ENCODE measurements around the gene PIK3R6.

Gene PIK3R6

DNA sequence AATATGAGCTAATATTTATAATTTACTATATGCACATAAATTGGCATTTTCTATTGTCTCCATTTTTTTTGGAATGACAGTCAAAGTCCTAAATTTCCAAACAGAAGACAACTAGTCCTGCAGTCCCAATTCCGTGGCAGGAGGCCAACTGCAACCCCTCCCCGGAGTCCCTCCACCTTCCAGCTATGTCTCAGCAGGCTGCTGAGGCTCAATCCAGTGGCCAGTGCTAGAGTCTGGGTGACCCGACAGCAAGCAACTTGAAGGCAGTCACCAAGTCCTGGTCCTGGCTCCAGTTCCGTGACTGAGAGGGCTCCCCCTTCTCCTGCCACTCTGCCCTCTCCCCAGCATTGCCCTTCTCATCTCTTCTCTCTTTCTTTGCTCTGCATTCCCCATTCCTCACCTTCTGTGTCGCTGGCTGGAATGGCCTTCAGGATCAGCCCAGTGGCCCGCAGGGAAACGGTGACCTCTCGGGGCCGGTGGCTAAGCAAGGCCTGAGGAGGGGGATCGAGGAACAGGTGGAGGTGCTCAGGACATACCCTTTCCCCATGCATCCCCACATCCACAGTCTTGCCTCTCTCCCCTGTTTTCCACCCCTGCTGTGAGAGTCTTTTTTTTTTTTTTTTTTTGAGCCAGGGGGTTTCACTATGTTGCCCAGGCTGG, 45.9 kb downstream of the PIK3R6 start:
- no peak for TF ChIP-seq GATA3 (IDR thresholded peaks at IDR 0.05; ENCODE audit: low read depth, low read length)
- TF ChIP-seq GATA2 (IDR thresholded peaks at IDR 0.05; ENCODE audit: low read depth, low read length) = no peak

DNA sequence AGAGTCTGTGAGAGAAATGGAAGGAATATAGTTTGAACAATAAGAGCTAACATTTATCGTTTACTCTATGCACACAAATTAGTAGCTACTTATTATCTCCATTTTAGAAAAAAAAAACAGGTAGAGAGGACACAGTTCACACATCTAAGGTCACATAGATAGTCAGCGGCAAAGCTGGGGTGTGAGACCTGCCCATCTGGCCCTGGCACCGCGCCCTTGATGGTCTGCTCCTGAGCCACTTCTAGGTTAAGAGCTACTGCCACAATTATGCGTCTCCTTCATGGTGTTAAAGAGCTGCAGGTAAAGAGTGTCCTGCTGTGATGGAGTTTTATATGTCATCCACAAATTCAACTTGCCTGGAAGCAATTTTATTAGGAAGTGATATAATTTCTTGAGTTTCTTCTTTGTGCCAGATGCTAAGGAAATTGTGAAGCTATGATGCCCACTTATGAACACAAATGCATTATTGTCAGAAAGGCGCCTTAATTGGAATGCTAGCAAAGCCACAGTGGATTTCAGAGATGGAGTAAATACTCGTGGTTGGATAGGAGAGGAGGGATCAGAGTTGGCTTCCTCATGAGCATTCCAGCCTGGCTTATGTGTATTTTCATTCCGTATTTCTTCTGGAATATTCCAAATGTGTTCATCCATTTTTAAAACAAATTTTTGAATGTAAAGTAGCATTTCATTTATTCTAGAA, 47.0 kb downstream of the PIK3R6 start:
- no peak for TF ChIP-seq GATA3 (IDR thresholded peaks at IDR 0.05; ENCODE audit: low read depth, low read length)
- TF ChIP-seq GATA2 (IDR thresholded peaks at IDR 0.05; ENCODE audit: low read depth, low read length) = no peak

DNA sequence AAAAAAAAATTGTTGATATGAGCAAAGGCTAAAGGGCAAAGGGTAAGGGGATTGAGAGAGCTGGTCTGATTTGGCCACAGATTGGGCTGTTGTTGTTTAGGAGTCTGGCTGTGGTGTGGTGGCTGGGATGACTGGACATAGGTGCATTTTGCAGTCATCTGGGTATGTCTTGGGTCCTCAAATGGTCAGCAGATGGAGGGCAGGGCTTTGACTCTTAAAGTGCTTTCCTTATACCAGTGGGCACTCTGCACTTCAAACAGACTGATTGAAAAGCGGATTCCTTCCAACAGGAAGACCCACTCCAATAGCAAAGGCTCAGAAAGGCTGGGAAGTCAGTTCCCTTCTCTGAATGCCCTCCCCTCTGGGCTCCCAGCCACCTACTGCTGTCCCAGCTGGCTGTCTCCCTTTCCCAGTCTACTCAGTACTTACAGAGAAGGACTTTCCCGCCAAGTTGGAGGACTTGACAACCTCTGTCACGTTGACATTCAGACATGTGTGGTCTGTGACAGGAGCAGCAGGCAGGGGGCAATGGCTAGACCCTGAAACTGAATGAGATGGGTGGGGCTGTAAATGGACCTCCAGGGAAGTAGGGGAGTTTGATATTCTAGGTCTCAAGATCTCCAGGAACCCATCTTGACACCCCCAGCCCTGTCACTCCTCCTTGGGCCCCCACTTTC, 48.7 kb downstream of the PIK3R6 start:
- TF ChIP-seq GATA2 (IDR thresholded peaks at IDR 0.05; ENCODE audit: low read depth, low read length) (no peak), GATA3 (IDR thresholded peaks at IDR 0.05; ENCODE audit: low read depth, low read length) (no peak)

DNA sequence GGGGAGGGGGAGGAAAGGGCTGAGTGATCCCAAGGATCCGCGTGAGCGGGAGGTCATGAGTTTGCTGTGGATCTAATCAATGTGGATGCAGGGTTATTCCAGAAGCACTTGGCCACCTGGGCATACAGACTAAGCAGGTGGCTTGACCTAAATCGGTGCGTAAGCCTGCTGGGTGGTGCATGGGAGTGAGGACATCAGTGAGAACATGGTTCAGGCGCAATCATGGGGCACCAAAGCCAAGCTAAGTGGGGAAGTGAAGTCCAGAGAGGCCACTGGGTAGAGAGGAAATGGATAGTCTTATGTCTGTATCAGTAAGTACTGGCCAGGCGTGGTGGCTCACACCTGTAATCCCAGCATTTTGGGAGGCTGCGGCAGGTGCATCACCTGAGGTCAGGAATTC, 49.4 kb downstream of the PIK3R6 start:
- TF ChIP-seq GATA2 (IDR thresholded peaks at IDR 0.05; ENCODE audit: low read depth, low read length) (no peak), GATA3 (IDR thresholded peaks at IDR 0.05; ENCODE audit: low read depth, low read length) (no peak)

DNA sequence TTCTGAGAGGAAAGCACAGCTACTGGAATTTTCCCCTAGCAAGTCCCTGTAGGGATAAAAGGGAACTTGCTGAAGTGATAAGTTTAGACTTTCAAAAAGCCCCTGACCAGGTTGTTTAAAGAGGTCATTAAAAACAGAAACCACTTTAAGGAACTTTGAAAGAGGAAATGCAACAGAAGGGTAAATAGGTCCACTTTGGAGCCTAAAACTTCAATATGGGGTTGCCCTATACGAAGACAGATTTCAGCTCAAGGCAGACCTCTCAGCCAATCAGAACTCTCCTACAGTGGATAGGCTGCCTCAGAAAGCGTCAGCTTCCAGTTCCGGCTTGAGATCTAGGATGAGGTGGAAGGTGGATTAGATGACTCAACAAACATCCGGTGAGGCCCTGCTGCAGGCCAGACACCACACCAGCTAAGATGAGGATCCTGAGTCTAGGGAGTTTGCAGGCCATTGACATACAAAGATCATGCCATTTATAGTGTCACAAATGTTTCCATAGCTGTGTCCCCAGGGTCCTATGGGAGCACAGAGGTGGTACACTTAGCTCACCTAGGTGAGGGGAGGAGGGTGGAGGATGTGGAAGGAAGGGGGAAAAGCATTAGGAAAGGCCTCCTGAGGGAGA, 60.4 kb downstream of the PIK3R6 start:
- TF ChIP-seq GATA3 (IDR thresholded peaks at IDR 0.05; ENCODE audit: low read depth, low read length) (no peak), GATA2 (IDR thresholded peaks at IDR 0.05; ENCODE audit: low read depth, low read length) (no peak)

DNA sequence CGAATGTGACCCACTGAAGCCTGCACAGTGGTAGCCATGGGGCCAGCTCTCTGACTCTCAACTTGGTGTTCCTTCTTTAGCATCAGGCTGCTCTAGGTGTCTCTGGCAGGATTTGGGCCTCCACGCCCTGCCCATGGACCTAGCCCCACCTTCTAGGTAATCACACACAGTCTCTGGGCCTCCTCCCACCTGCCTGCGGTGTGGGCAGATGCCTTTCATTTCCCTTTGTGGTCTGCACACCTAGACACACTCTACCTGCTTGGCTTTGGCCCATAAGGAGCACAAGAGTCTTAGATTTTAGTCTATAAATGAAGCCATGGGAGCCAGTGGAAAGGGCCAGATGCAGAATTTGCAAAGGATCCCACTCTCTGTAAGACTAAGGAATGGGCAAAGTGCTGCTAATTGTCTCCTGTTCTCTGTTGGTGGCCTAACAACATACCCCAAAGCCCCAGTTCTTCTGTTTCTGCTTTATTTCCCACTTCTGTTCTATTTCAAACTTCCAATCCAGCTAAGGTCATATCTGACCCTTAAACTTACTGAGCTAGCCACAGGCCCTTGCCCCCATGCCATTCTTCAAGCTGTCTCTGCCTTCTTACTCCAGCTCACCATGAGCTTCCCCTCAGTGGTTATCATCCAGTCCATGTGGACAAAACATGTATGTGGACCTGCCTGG, 61.1 kb downstream of the PIK3R6 start:
- TF ChIP-seq GATA3 (IDR thresholded peaks at IDR 0.05; ENCODE audit: low read depth, low read length) = no peak
- TF ChIP-seq GATA2 (IDR thresholded peaks at IDR 0.05; ENCODE audit: low read depth, low read length) = no peak

DNA sequence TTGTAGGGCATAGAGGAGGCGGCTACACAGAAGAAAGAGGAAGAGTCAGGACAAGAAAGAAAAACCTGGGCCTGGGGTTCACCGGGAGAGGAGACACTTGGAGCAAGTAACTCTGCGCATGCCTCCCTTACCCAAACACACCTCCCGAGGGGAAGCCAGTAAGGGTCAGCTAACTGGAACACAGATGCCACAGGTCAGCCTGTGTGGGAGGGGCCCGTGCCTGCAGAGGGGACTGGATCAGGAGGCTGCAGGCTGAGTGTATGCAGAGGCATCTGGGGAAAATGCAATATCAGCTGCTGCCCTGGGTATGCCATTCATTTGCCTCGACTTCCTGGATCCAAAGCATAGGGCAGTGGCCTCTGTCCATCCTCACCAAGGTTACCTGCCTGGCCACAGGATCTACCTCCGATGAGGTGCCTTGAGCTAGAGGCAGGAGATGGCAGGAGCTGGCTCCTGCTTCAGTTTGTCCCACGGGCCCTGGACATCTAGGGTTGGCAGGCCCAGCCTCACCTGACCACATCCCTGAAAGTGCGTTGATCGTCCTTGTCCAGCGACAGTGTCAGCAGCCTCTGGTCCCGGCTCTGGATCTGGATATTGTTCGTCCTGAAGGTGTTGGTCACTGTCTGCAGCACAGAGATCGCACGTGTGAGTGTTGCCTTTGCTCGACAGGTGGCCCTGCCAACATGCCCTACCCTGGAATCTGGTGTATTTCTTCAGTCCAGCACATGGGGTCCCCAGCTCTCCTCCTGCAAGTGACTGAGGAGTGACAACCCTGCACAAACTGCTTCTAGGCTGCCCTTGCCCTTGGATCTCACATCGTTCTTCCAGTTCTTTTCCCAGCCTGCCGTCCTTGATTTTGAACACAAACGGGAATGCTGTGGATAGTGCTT, 63.7 kb downstream of the PIK3R6 start:
- TF ChIP-seq GATA3 (IDR thresholded peaks at IDR 0.05; ENCODE audit: low read depth, low read length) = no peak
- no peak for TF ChIP-seq GATA2 (IDR thresholded peaks at IDR 0.05; ENCODE audit: low read depth, low read length)

DNA sequence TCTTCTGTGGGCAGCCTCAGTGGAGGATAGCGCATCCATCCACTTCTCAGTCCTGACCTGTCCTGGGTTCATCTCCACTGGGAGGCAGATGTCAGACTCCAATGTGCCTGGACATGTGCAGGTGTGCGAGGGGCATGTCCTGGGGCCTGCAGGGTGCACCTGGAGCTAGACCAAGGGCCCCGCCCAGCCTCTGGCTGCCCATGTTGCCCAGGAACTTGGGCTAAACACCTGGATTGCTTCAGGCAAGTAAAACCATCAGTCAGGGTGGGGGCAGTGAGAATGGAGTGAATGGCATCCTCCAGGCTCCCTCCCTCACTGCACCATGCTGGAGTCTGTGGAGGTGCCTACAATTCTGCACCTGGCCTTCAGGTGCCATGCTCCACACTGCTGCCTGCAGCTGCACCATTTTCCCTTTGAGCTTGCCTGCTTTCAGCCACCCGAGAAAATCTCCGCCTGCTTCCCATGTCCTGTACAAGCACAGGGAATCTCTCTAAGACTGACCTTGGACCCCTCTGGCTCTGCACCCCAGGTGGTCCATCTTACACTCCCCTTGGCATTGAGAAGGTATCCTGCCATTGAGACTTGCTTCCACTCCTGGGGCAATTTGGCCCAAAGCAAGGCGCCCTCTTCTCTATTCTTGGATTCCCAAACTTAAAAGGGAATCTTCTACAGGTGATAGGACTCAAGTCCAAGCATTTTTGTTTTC, 66.2 kb downstream of the PIK3R6 start:
- no peak for TF ChIP-seq GATA3 (IDR thresholded peaks at IDR 0.05; ENCODE audit: low read depth, low read length)
- no peak for TF ChIP-seq GATA2 (IDR thresholded peaks at IDR 0.05; ENCODE audit: low read depth, low read length)

DNA sequence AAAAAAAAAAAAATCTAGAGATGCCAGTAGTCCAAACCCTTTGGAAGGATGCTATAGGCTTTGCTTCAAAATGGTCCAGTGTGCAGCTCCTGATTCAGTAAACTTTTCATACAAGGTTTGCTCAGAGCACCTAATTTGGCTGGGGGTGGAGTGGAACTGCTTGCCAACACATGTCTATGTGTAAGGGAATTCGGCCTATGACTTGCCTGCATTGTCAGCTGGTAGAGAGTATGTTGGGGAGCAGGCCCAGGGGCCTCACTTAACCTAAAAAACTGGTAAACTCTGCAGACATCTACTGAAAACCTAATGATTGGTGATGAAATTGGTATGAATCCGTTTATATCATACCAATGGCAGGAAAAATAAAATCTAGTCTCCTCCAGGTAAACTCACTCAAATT, 66.8 kb downstream of the PIK3R6 start:
- TF ChIP-seq GATA2 (IDR thresholded peaks at IDR 0.05; ENCODE audit: low read depth, low read length) = no peak
- TF ChIP-seq GATA3 (IDR thresholded peaks at IDR 0.05; ENCODE audit: low read depth, low read length) = no peak

DNA sequence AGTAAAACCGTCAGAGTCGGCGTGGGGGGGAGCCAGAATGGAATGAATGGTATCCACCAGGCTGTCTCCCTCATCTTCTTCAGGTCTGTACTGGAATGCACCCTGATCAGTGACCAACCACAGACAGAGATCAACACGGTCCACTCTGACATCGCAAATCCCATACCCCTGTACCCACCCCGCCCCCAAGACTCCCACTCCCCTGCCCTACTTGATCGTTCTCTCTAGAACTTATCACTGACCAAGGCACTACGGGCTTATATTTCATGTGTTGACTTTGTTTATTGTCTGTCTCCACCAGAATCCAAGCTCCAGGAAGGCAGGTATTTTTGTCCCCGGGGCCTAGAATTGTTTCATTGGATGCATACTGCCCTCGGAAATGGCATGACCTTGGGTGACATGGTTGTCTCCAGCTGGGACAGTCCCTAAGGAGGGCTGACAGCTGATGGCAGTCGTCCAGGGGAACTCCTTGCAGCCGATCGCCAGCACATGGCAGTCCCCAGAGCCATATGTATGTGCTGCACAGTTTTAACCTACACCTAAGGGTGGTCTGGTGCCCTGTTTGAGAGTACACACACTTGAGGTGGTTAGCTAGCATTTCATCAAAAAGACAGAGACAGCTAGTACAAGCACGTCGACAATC, 67.8 kb downstream of the PIK3R6 start:
- TF ChIP-seq GATA2 (IDR thresholded peaks at IDR 0.05; ENCODE audit: low read depth, low read length) (no peak), GATA3 (IDR thresholded peaks at IDR 0.05; ENCODE audit: low read depth, low read length) (no peak)

DNA sequence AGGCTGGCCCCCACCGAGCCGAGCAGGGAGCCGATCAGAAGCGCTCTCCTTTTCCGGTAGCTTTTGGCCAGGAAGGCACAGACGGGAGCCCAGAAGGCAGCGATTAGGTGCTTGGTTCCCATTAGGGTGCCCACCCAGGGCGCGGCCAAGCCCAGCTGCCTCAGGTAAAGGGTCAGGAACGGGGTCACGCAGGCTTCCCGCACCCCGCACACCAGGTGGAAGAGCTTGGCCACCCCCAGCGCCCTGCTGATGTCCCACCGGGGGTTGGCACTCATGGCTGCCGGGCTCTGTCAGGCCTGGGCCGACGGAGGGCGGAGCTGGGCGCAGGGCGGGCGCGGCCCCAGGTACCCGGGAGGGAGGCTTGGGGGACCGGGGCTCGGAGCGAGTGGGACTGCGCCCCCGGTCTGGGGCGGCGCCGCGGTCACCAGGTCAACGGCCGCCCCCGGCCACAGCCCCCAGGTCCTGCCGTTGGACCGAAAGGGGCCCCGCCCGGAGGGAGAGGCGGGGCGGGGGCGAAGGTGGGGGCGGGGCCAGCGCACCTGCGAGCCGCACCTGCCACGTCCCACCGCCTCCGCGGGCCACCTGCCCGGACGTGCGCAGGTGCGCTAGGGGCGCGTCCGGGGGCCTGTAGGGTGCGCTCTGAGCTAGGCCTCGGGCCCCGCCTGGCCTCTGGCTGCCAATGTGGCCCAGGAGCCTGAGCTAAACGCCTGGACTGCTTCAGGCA, 68.5 kb downstream of the PIK3R6 start, which contains the start of gene MFSD6L:
MFSD6L (minus strand) TSS at position 520 of the 724 bp plus-strand sequence; CDS start at position 275, 245 bp downstream.
- TF ChIP-seq GATA2 (IDR thresholded peaks at IDR 0.05; ENCODE audit: low read depth, low read length) (no peak), GATA3 (IDR thresholded peaks at IDR 0.05; ENCODE audit: low read depth, low read length) (no peak)

Data from SH-SY5Y (cell line).